Cardiac muscle cell (in vitro differentiated cells and primary cell): Measurements from ENCODE around the gene TMEM144. TPM values are rescaled to one million over a fixed set of nuclear protein-coding genes. Genes with fewer than 3 reads are reported as not detected.

Experiments
- DNase-seq, 2 donors: peaks; one replicate each; pipeline versions ENCODE4 v3.0.0 to v3.0.0-alpha.2; 2010 to 2017; ENCODE audit warnings: low read depth in 1 of 2, low spot score in 1 of 2
- H3K27ac ChIP-seq: fragments of 200-600 bp; sonication (generic); 2 replicates; pipeline ENCODE4 v1.5.1; 2016
- H3K27me3 ChIP-seq: fragments of 200-600 bp; sonication (generic); 2 replicates; pipeline ENCODE4 v1.6.0; 2016; ENCODE audit warnings: control low read depth
- H3K36me3 ChIP-seq: fragments of 200-600 bp; sonication (generic); 2 replicates; pipeline ENCODE4 v1.5.1; 2016; ENCODE audit warnings: control low read depth
- H3K4me1 ChIP-seq: fragments of 200-600 bp; sonication (generic); 2 replicates; pipeline ENCODE4 v1.8.1; 2017; ENCODE audit warnings: low read depth, mild to moderate bottlenecking, mixed run types
- H3K4me3 ChIP-seq: fragments of 200-600 bp; sonication (generic); 2 replicates; pipeline ENCODE4 v1.5.1; 2016; ENCODE audit warnings: mild to moderate bottlenecking
- H3K9me3 ChIP-seq: fragments of 200-600 bp; sonication (generic); 2 replicates; pipeline ENCODE4 v1.5.1; 2017; ENCODE audit warnings: low read depth, mild to moderate bottlenecking, control low read depth
- polyA plus RNA-seq: library from polyadenylated mRNA; unstranded; fragments of >200 nt; fragmentation: Nextera tagmentation; extraction: Ambion mirVana; gene quantifications from 2 replicates; pipeline ENCODE4 v1.2.1, GENCODE V29; 2016
- total RNA-seq: library from RNA; depleted of rRNA; stranded (reverse); fragments of >200 nt; gene quantifications from 2 replicates; pipeline ENCODE4 v1.2.3, GENCODE V29; 2016
- TF ChIP-seq, protein P1 (sequence below): IDR thresholded peaks from 2 replicates; pipeline ENCODE4 v1.5.1; 2012; ENCODE audit warnings: low read depth, mild to moderate bottlenecking, low read length

Gene TMEM144
- total and polyA plus RNA-seq, 2 experiments from 2014 or later: 11.0 to 11.6 TPM

DNA sequence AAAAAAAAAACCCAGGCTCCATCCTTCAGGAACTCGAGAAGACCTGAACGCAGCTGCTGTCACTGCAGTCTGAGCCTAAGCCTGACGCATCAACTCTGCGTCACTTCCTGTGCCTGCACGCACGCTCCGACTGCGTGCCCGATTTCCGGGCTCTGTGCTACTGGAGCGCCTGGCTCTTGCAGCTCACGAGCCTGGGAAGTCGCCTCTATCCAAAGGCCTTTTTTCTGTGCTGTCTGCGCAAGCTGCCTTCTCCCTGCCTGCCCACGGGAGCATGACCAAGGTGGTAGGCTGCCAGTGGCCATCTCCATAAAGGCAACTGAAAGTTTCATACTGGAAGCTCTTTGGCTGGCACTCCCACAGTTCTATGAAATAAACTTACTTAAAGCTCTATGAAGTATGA, 27.6 kb upstream of the TMEM144 start:
- peaks cover 3% of the 10 kb centered on the region for H3K4me1 ChIP-seq
- no peaks in the 10 kb centered on the region for H3K9me3 ChIP-seq
- H3K27me3 ChIP-seq: no peaks in the 10 kb centered on the region
- no peaks in the 10 kb centered on the region for H3K36me3 ChIP-seq
- TF ChIP-seq, protein P1, sequence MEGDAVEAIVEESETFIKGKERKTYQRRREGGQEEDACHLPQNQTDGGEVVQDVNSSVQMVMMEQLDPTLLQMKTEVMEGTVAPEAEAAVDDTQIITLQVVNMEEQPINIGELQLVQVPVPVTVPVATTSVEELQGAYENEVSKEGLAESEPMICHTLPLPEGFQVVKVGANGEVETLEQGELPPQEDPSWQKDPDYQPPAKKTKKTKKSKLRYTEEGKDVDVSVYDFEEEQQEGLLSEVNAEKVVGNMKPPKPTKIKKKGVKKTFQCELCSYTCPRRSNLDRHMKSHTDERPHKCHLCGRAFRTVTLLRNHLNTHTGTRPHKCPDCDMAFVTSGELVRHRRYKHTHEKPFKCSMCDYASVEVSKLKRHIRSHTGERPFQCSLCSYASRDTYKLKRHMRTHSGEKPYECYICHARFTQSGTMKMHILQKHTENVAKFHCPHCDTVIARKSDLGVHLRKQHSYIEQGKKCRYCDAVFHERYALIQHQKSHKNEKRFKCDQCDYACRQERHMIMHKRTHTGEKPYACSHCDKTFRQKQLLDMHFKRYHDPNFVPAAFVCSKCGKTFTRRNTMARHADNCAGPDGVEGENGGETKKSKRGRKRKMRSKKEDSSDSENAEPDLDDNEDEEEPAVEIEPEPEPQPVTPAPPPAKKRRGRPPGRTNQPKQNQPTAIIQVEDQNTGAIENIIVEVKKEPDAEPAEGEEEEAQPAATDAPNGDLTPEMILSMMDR: no peak
- H3K4me3 ChIP-seq: no peak overlapping the region
- no peak for DNase-seq
- H3K27ac ChIP-seq: no peak overlapping the region

DNA sequence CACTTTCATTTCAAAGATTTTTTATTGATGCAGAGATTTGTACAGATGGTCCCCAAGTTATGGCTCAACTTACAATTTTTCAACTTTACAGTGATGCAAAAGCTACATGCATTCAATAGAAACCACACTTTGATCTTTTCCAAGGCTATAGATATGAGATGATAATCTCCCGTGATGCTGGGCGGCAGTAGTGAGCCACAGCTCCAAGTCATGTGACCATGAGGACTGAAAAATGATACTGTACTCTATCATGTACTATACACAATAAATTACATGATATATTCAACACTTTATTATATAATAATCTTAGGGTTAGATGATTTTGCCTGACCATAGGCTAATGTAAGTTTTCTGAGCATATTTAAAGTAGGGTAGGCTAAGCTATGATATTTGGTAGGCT, 23.5 kb upstream of the TMEM144 start:
- H3K4me1 ChIP-seq: peaks cover 3% of the 10 kb centered on the region
- no peaks in the 10 kb centered on the region for H3K9me3 ChIP-seq
- no peak for DNase-seq
- no peaks in the 10 kb centered on the region for H3K36me3 ChIP-seq
- TF ChIP-seq, protein P1: no peak
- H3K4me3 ChIP-seq: no peak overlapping the region
- no peaks in the 10 kb centered on the region for H3K27me3 ChIP-seq
- no peak overlapping the region for H3K27ac ChIP-seq

DNA sequence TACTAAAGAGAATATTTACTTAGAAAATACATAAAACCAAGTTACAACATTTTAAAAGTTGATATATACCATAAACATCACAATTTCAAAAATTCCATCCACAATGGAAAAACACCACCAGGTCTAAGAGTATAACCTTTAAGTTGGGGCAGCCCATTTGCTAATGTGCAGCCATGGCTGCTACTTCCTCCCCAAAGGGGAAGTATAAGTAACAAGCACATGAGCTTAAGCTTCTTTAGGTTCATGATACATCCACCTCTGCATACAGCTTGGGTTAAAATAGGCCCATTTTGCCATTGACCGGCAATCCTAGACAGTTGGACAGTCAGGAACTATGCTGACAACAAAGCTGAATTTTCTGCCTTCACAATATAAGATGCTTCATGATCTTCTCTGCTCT, 20.9 kb upstream of the TMEM144 start:
- H3K36me3 ChIP-seq: no peaks in the 10 kb centered on the region
- H3K9me3 ChIP-seq: no peaks in the 10 kb centered on the region
- no peaks in the 10 kb centered on the region for H3K27me3 ChIP-seq
- no peak overlapping the region for H3K27ac ChIP-seq
- no peak for DNase-seq
- H3K4me3 ChIP-seq: no peak overlapping the region
- TF ChIP-seq, protein P1: no peak
- no peaks in the 10 kb centered on the region for H3K4me1 ChIP-seq

DNA sequence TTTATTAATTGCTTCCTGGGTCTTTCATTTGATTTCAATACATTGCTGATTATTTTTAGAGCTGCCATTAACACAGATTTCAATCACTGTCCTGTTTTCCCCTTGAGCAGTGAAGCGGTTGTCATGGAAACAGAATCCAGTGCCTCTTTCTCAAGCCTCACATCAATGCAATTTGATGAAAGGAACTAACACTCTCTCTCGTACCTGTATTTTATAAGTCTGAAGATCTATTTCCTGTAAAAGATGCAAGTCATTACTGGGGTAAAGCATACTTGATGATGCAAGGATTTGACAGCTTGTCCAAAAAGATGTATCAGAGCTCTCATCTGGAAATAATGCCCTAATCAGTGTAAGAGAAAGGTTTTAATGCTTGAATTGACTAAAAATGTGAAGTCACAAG, 19.6 kb upstream of the TMEM144 start:
- Histone ChIP-seq H3K27me3 (no peaks in the 10 kb centered on the region), H3K27ac (no peak overlapping the region), H3K9me3 (no peaks in the 10 kb centered on the region), H3K4me3 (no peak overlapping the region), H3K4me1 (no peaks in the 10 kb centered on the region), H3K36me3 (no peaks in the 10 kb centered on the region)
- no peak for DNase-seq
- TF ChIP-seq, protein P1: no peak

DNA sequence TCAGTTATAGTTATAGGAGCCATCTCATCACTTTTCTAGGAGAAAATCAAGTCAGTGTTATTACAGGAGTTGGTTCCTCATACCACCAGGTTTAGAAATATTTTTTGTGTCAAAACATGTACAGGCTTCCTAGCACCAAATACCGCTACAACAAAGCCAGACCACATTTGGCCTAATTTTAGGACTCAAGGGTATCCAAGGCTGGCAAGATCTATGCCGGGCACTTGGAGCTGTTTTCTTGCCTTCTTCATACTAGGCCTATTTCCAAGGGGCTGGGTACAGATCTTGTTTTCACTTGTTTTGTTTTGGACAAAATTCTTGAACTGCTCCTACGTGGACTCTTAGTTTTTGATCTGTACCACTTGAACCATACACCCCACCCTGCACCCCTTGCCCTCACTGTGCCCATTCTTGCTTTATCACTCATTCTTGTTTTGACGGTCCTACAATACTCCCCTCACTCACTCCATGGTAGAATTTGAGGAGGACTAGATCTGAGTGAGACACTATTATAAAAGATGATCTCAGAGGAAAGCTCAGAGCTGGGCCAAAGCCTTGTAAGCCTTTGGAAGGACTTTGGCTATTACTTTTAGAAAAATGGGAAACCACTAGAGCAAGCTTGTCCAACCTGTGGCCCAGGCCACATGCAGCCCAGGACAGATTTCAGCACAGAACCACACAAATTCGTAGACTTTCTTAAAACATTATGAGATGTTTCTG, 17.7 kb upstream of the TMEM144 start:
- Histone ChIP-seq H3K4me1 (no peaks in the 10 kb centered on the region), H3K4me3 (no peak overlapping the region), H3K27ac (no peak overlapping the region), H3K36me3 (no peaks in the 10 kb centered on the region), H3K27me3 (no peaks in the 10 kb centered on the region), H3K9me3 (no peaks in the 10 kb centered on the region)
- TF ChIP-seq, protein P1: no peak
- DNase-seq: no peak
